Calu3 (cell line): ENCODE data around the gene SMAD7. TPM values are rescaled to one million over a fixed set of nuclear protein-coding genes. Genes with fewer than 3 reads are reported as not detected.

Experiments
- BruUV-seq: library from RNA; stranded (reverse); fragments of 400-500 nt; replicated peaks from 2 replicates; lab custom pipeline; 2021; lab: Mats Ljungman, UMichigan
- CTCF ChIA-PET: fragments of 300-600 bp; sonication (Branson Sonifier 250); formaldehyde crosslinking; loops from one replicate; lab custom pipeline; 2022; ENCODE audit warnings: antibody characterized with exemption; lab: Charles Lee
- DNase-seq: peaks from one replicate; pipeline ENCODE4 v3.0.0; 2022
- H3K27ac Mint-ChIP-seq: one replicate; pipeline ENCODE4 v1.8.0; 2022; ENCODE audit warnings: mixed read lengths; ENCODE audit not compliant: unreplicated experiment
- H3K27me3 Mint-ChIP-seq: one replicate; pipeline ENCODE4 v1.8.0; 2022; ENCODE audit warnings: mixed read lengths; ENCODE audit not compliant: unreplicated experiment
- H3K36me3 Mint-ChIP-seq: one replicate; pipeline ENCODE4 v1.8.0; 2022; ENCODE audit warnings: mild to moderate bottlenecking, moderate library complexity, mixed read lengths; ENCODE audit not compliant: insufficient read depth, unreplicated experiment
- H3K4me1 Mint-ChIP-seq: one replicate; pipeline ENCODE4 v1.8.0; 2022; ENCODE audit warnings: mild to moderate bottlenecking, low read depth, mixed read lengths; ENCODE audit not compliant: unreplicated experiment
- H3K4me3 Mint-ChIP-seq: one replicate; pipeline ENCODE4 v1.8.0; 2022; ENCODE audit warnings: mild to moderate bottlenecking, low read depth, moderate library complexity, mixed read lengths; ENCODE audit not compliant: unreplicated experiment
- H3K9me3 Mint-ChIP-seq: one replicate; pipeline ENCODE4 v1.8.0; 2022; ENCODE audit warnings: low read depth, mixed read lengths; ENCODE audit not compliant: unreplicated experiment
- intact Hi-C: fragments of 100-400 bp; cut with micrococcal nuclease; formaldehyde crosslinking; loops from one replicate; pipeline ENCODE4 v1.10.0; 2022; ENCODE audit not compliant: unreplicated experiment
- total RNA-seq: library from RNA; stranded (reverse); gene quantifications from 2 replicates; pipeline ENCODE4 v1.2.3, GENCODE V29; 2022
- TF ChIP-seq, protein P1 (sequence below): fragments of 200-600 bp; IDR thresholded peaks from one replicate; pipeline ENCODE4 v1.8.0; 2022; ENCODE audit warnings: antibody characterized with exemption; ENCODE audit not compliant: unreplicated experiment

Gene SMAD7
- total RNA-seq, 1 experiment from 2014 or later = 13.7 TPM

DNA sequence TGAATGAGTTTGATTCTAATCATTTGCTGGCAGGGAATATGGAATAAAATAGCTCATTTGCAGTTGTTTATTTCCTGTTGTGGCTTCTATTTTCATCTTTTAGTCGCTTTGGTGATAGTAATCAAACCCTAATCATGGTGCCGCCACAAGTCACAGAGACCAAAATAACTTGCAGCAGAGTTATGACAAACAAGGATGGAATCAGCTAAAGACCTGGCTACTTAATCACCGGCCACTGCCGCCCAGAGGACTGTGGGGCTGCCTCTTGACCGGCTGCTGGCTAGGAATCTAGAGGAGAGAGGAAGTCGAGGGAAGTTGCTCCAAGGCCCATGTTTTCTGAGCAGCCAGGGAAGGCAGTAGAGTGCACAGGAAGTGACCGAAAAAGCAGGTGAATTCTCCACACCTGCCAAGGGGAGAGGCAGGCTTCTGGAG is 5.1 kb upstream of the SMAD7 start:
- Mint-ChIP-seq H3K9me3 (no peaks in the 10 kb centered on the region), H3K4me1 (peaks cover 45% of the 10 kb centered on the region), H3K36me3 (peaks cover 32% of the 10 kb centered on the region), H3K27me3 (no peaks in the 10 kb centered on the region), H3K27ac (peak overlapping the region; percentile 54), H3K4me3 (no peak overlapping the region)
- TF ChIP-seq, protein P1, sequence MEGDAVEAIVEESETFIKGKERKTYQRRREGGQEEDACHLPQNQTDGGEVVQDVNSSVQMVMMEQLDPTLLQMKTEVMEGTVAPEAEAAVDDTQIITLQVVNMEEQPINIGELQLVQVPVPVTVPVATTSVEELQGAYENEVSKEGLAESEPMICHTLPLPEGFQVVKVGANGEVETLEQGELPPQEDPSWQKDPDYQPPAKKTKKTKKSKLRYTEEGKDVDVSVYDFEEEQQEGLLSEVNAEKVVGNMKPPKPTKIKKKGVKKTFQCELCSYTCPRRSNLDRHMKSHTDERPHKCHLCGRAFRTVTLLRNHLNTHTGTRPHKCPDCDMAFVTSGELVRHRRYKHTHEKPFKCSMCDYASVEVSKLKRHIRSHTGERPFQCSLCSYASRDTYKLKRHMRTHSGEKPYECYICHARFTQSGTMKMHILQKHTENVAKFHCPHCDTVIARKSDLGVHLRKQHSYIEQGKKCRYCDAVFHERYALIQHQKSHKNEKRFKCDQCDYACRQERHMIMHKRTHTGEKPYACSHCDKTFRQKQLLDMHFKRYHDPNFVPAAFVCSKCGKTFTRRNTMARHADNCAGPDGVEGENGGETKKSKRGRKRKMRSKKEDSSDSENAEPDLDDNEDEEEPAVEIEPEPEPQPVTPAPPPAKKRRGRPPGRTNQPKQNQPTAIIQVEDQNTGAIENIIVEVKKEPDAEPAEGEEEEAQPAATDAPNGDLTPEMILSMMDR = peak; percentile 13
- DNase-seq = peak; percentile 65
- intact Hi-C loops = no loop called here
- CTCF ChIA-PET = interaction anchor here (0.6 to 0.7 kb wide), 3 partner anchors 18 to 477 kb away, joined by 3 to 6 read pairs (median 3); no protein-coding TSS in a partner anchor
- BruUV-seq = no TSS peak

DNA sequence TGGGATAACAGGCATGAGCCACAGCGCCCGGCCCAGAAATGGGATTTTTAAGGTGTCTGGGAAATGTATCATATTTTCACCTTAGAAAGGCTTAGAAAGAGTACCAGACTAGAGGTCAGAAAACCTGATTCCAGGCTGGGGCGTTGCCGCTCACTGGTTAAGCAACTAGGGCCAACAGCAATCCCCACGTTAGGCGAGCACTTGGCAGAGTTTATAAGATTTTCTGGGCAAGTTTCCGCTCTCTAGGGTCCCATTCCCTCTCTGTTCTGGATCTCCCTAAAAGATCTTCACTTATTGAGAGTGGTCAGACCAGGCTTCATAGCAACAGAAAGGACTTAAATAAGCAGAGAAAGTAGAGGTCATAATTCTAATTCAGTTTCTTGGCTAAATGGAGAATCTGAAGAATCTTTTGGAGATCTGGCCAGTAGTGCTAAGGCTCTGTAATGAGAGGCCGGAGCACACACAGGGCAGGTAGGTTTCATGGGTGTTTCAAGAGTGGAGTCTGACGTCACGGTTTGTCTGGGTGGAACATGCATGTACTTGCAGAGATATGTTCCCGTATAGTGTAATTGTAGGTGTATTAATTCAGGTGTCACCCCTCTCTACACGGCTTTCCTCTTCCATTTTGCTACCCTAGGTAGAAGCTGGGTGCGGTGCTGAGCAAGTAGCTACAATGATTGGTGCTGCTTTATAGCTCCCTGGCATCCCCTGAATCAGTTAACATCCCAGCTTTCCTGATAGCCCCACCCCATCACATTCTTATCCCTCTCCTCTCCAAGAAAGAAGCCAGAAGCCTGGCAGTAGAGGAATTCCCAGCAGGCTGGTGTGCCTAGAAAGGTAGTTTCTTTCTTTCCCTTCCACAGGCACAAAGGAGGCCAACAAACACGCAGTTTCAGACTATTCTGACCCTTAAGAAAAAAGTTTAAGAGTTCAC is 4.4 kb upstream of the SMAD7 start:
- Mint-ChIP-seq H3K4me3 (no peak overlapping the region), H3K27ac (peak overlapping the region; percentile 54), H3K36me3 (peaks cover 39% of the 10 kb centered on the region), H3K4me1 (peaks cover 38% of the 10 kb centered on the region), H3K27me3 (no peaks in the 10 kb centered on the region), H3K9me3 (no peaks in the 10 kb centered on the region)
- intact Hi-C loops = no loop called here
- DNase-seq = no peak
- TF ChIP-seq, protein P1 = no peak
- CTCF ChIA-PET = interaction anchor here (0.6 to 0.7 kb wide), 2 partner anchors 17 to 460 kb away, joined by 3 to 6 read pairs; no protein-coding TSS in a partner anchor
- no TSS peak for BruUV-seq

DNA sequence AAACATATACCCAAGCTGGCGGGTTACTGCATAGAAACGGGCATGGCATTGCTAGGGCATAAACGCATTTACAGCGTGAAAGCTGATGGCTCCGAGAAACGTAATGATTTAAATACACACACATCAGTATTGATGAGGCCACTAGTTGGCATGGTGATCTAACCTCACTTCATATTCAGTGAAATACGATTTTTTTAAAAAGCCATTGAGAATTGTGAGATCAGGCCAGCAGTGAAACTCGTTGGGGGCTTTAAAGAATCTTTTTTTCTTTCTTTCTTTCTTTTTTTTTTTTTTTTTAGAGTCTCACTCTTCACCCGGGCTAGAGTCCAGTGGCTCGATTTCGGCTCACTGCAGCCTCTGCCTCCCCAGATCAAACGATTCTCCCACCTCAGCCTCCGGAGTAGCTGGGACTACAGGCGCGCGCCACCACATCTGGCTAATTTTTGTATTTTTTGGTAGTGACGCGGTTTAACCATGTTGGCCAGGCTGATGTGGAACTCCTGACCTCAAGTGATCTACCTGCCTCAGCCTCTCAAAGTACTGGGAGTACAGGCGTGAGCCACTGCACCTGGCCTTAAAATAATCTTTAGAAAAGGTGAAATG is 2.4 kb upstream of the SMAD7 start:
- H3K9me3 Mint-ChIP-seq = no peaks in the 10 kb centered on the region
- H3K36me3 Mint-ChIP-seq = peaks cover 58% of the 10 kb centered on the region
- TF ChIP-seq, protein P1 = no peak
- peak overlapping the region; percentile 77 for H3K4me3 Mint-ChIP-seq
- H3K4me1 Mint-ChIP-seq = peaks cover 37% of the 10 kb centered on the region
- H3K27ac Mint-ChIP-seq = no peak overlapping the region
- BruUV-seq = TSS peak; percentile 72
- CTCF ChIA-PET = interaction anchor here (0.7 to 1.1 kb wide), 3 partner anchors 13 to 181 kb away, joined by 3 to 4 read pairs (median 4); no protein-coding TSS in a partner anchor
- no peak for DNase-seq
- no peaks in the 10 kb centered on the region for H3K27me3 Mint-ChIP-seq
- intact Hi-C loops = no loop called here

DNA sequence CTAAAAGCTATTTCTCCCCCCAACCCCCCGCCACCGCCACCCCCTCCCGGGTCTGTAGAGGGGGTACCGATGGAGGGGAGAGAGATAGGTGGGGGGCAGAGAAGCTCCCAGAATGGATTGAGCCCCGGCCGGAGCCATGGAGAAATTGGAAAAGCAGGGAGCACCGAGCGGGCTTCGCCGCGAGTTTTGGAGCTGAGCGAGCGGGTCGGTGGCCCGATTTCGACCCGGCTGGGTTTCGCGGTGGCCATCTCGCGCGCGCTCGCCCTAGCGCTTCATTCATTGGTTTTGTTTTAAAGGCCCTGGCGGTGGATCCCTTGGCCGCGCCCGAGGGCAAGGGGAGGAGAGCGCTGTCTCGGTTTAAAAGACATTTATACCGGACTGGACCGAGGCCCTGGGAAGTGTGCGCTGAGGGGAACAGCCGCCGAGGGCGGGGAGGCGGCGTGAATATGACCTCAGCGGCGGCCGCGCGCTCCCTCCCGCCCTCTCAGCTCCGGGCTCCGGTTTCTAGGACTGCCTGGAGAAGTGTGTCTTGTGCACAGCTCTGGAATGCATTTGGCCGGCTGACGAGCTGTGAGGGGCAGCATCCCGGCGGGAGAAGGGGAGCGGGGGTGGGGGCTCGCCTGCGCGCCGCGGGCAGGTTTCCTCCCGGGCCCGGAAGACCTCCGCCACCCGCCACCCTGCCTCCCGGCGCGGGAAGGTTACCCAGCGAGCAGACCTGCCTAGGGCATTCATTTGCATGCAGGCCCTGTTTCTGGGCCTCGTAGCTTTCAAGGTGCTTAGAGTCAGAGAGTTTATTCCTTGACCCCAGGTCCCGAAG is 1.7 kb upstream of the SMAD7 start:
- peaks cover 65% of the 10 kb centered on the region for H3K36me3 Mint-ChIP-seq
- peak; percentile 68 for DNase-seq
- no TSS peak for BruUV-seq
- H3K4me3 Mint-ChIP-seq = peak overlapping the region; percentile 77
- H3K27ac Mint-ChIP-seq = peak overlapping the region; percentile 75
- no peaks in the 10 kb centered on the region for H3K27me3 Mint-ChIP-seq
- H3K9me3 Mint-ChIP-seq = no peaks in the 10 kb centered on the region
- intact Hi-C loops = no loop called here
- TF ChIP-seq, protein P1 = no peak
- CTCF ChIA-PET = interaction anchor here (0.6 to 1.1 kb wide), 8 partner anchors 12 to 1464 kb away, joined by 3 to 6 read pairs (median 4); no protein-coding TSS in a partner anchor
- H3K4me1 Mint-ChIP-seq = peaks cover 44% of the 10 kb centered on the region
